Caco-2 (cell line): Measurements from ENCODE around the gene NCOA6. TPM values are rescaled to one million over a fixed set of nuclear protein-coding genes. Genes with fewer than 3 reads are reported as not detected.

Source experiments
- BruUV-seq: library from RNA; stranded (reverse); fragments of 400-500 nt; replicated peaks from 2 replicates; lab custom pipeline; 2021; lab: Mats Ljungman, UMichigan
- CTCF ChIA-PET: fragments of 300-600 bp; sonication (Branson Sonifier 250); formaldehyde crosslinking; loops from one replicate; lab custom pipeline; 2022; ENCODE audit warnings: antibody characterized with exemption; lab: Charles Lee
- POLR2A ChIA-PET: fragments of 300-600 bp; sonication (Branson Sonifier 250); formaldehyde crosslinking; loops from one replicate; lab custom pipeline; 2022; ENCODE audit warnings: antibody characterized with exemption; lab: Charles Lee
- DNase-seq, 2 experiments: peaks; one replicate each; pipeline versions ENCODE4 v3.0.0 to v3.0.0-alpha.2; 2020 to 2022
- H3K27me3 ChIP-seq: replicated peaks from 2 replicates; pipeline ENCODE4 v1.6.0; 2011; ENCODE audit warnings: low read length; ENCODE audit not compliant: control insufficient read depth, insufficient read depth
- H3K36me3 ChIP-seq: 2 replicates; pipeline ENCODE4 v1.5.1; 2011; ENCODE audit warnings: low read length; ENCODE audit not compliant: control insufficient read depth, insufficient read depth
- H3K4me1 ChIP-seq: fragments of 250-450 bp; sonication (Bioruptor Pico); 2 replicates; pipeline ENCODE4 v1.5.1; 2020; ENCODE audit warnings: mild to moderate bottlenecking
- H3K4me3 ChIP-seq: 2 replicates; pipeline ENCODE4 v1.5.1; 2011; ENCODE audit warnings: low read depth, mild to moderate bottlenecking, control low read depth, low read length
- H3K9me3 ChIP-seq: fragments of 250-450 bp; sonication (Bioruptor Pico); 2 replicates; pipeline ENCODE4 v1.5.1; 2020; ENCODE audit warnings: mild to moderate bottlenecking, moderate library complexity
- H3K27ac Mint-ChIP-seq: one replicate; pipeline ENCODE4 v1.8.0; 2022; ENCODE audit warnings: mixed read lengths; ENCODE audit not compliant: unreplicated experiment
- H3K27me3 Mint-ChIP-seq: one replicate; pipeline ENCODE4 v1.8.0; 2022; ENCODE audit warnings: mixed read lengths; ENCODE audit not compliant: insufficient read depth, unreplicated experiment
- H3K36me3 Mint-ChIP-seq: one replicate; pipeline ENCODE4 v1.8.0; 2022; ENCODE audit warnings: mild to moderate bottlenecking, mixed read lengths; ENCODE audit not compliant: insufficient read depth, unreplicated experiment
- H3K4me1 Mint-ChIP-seq: one replicate; pipeline ENCODE4 v1.8.0; 2022; ENCODE audit warnings: low read depth, mixed read lengths; ENCODE audit not compliant: unreplicated experiment
- H3K4me3 Mint-ChIP-seq: one replicate; pipeline ENCODE4 v1.8.0; 2022; ENCODE audit warnings: mild to moderate bottlenecking, moderate library complexity, mixed read lengths; ENCODE audit not compliant: unreplicated experiment
- H3K9me3 Mint-ChIP-seq: one replicate; pipeline ENCODE4 v1.8.0; 2022; ENCODE audit warnings: mixed read lengths; ENCODE audit not compliant: unreplicated experiment
- intact Hi-C: fragments of 100-400 bp; cut with micrococcal nuclease; formaldehyde crosslinking; loops from one replicate; pipeline ENCODE4 v1.10.0; 2022; ENCODE audit not compliant: unreplicated experiment
- total RNA-seq: library from RNA; stranded (reverse); gene quantifications from 2 replicates; pipeline ENCODE4 v1.2.3, GENCODE V29; 2022
- TF ChIP-seq, protein P1 (sequence below), 2 experiments: fragments of 200-600 bp in 1 of 2; IDR thresholded peaks; 1 replicate in 1 of 2; 2 replicates in 1 of 2; pipeline versions ENCODE4 v1.5.1 to v1.8.0; 2011 to 2022; ENCODE audit warnings: antibody characterized with exemption in 1 of 2, control low read depth in 1 of 2, inconsistent platforms in 1 of 2, low read depth in 1 of 2, low read length in 1 of 2, mild to moderate bottlenecking in 1 of 2, moderate library complexity in 1 of 2; ENCODE audit not compliant: insufficient read depth in 1 of 2, severe bottlenecking in 1 of 2, unreplicated experiment in 1 of 2

Gene NCOA6
- total RNA-seq, 1 experiment from 2014 or later = 65.1 TPM

DNA sequence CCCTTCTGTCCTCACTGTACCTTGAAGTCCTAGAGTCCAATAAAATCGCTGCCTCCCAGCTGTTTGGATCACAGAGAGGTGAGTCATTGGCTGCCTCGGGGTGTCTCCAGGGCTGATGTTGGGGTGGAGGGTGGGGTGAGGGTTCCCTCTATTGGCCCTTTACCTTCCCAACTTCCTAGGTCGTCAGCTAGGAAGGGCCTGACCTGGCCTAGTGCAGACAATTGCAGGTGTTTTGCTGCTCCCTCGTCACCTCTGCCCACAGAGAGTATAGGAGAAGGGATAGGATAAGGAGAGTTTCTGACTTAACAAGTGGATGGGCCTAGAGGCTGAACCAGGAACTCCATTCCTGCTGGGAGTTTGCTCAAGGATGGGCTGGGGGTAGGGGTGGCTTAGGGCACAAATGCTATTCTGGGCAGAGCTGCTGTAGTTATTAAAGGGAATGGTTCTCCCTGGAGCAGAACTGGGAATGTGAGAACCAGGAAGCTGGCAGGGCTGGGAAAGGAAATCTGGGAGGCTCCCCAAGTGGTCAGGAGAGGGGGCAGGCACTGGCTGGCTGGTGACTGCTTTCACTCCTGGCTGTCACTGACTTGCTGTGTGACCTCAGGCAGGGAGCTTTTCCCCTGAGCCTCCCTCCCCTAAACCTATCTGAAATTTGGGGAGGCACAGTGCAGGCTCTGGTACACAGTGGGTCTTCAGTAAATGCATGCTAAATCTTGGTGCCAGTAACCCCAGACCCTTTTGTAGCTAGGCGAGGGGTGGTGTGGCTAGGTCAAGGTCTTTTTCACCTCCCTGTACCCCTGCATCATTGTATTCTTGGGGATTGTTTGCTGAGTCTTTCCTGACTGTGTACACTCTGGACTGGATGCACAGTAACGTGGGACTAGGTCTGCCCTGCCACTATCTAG, 119.8 kb downstream of the NCOA6 start:
- no peaks in the 10 kb centered on the region for H3K36me3 ChIP-seq
- no peak overlapping the region for H3K4me3 ChIP-seq
- peaks cover 50% of the 10 kb centered on the region for H3K4me1 Mint-ChIP-seq
- DNase-seq = peak; percentile 63 to 80
- BruUV-seq = no TSS peak
- H3K27me3 ChIP-seq = no peaks in the 10 kb centered on the region
- H3K9me3 Mint-ChIP-seq = no peaks in the 10 kb centered on the region
- H3K9me3 ChIP-seq = no peaks in the 10 kb centered on the region
- ChIA-PET POLR2A (interaction anchor here (0.5 kb wide), 2 partner anchors 168 to 1037 kb away, joined by 3 to 5 read pairs; no protein-coding TSS in a partner anchor), CTCF (interaction anchor here (0.6 to 3.5 kb wide), 7 partner anchors 24 to 393 kb away, joined by 3 to 15 read pairs (median 3); no protein-coding TSS in a partner anchor)
- H3K27me3 Mint-ChIP-seq = peaks cover 3% of the 10 kb centered on the region
- H3K4me3 Mint-ChIP-seq = peak overlapping the region; percentile 99
- H3K36me3 Mint-ChIP-seq = peaks cover 39% of the 10 kb centered on the region
- TF ChIP-seq, protein P1, sequence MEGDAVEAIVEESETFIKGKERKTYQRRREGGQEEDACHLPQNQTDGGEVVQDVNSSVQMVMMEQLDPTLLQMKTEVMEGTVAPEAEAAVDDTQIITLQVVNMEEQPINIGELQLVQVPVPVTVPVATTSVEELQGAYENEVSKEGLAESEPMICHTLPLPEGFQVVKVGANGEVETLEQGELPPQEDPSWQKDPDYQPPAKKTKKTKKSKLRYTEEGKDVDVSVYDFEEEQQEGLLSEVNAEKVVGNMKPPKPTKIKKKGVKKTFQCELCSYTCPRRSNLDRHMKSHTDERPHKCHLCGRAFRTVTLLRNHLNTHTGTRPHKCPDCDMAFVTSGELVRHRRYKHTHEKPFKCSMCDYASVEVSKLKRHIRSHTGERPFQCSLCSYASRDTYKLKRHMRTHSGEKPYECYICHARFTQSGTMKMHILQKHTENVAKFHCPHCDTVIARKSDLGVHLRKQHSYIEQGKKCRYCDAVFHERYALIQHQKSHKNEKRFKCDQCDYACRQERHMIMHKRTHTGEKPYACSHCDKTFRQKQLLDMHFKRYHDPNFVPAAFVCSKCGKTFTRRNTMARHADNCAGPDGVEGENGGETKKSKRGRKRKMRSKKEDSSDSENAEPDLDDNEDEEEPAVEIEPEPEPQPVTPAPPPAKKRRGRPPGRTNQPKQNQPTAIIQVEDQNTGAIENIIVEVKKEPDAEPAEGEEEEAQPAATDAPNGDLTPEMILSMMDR (IDR thresholded peaks at IDR 0.05; ENCODE audit: insufficient read depth in 1 of 2, low read depth in 1 of 2, low read length in 1 of 2, severe bottlenecking in 1 of 2, unreplicated experiment in 1 of 2) = peak in 1 of 2 experiments; percentile 28
- intact Hi-C loops = loop anchor here (2.0 to 5.0 kb wide), 3 partner anchors 62 to 515 kb away; no protein-coding TSS in a partner anchor
- H3K27ac Mint-ChIP-seq = peak overlapping the region; percentile 99
- H3K4me1 ChIP-seq = peaks cover 40% of the 10 kb centered on the region

DNA sequence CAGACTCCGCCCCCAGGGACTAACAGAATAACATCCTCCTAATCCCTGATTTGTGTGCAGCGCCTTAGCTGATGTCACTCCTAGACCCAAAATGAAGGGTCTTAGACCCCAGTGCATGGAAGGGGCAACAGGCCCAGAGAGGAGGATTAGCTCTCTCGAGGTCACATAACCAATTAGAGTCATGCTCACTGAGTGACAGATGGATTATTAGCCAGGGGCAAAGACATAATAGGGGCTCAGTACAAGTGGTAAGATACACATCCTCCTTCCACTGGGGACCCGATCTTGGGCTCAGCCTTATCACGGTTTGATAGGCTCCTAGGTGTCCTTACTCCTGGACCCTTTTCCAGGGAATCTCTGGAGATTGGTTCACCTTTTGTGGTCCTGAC, 120.4 kb downstream of the NCOA6 start:
- no peaks in the 10 kb centered on the region for H3K9me3 Mint-ChIP-seq
- Histone ChIP-seq H3K36me3 (no peaks in the 10 kb centered on the region), H3K4me3 (peak overlapping the region; percentile 48), H3K4me1 (peaks cover 34% of the 10 kb centered on the region), H3K27me3 (no peaks in the 10 kb centered on the region), H3K9me3 (no peaks in the 10 kb centered on the region)
- peak overlapping the region; percentile 99 for H3K27ac Mint-ChIP-seq
- H3K4me1 Mint-ChIP-seq = peaks cover 44% of the 10 kb centered on the region
- intact Hi-C loops = loop anchor here (2.0 to 5.0 kb wide), 3 partner anchors 62 to 514 kb away; no protein-coding TSS in a partner anchor
- peaks cover 3% of the 10 kb centered on the region for H3K27me3 Mint-ChIP-seq
- POLR2A ChIA-PET = interaction anchor here (0.5 kb wide), 2 partner anchors 167 to 1037 kb away, joined by 3 to 5 read pairs; no protein-coding TSS in a partner anchor
- H3K36me3 Mint-ChIP-seq = peaks cover 33% of the 10 kb centered on the region
- TSS peak; percentile 53 for BruUV-seq
- TF ChIP-seq, protein P1 (IDR thresholded peaks at IDR 0.05; ENCODE audit: insufficient read depth in 1 of 2, low read depth in 1 of 2, low read length in 1 of 2, severe bottlenecking in 1 of 2, unreplicated experiment in 1 of 2) = no peak
- DNase-seq = no peak
- CTCF ChIA-PET = interaction anchor here (0.6 to 3.5 kb wide), 6 partner anchors 57 to 392 kb away, joined by 3 to 15 read pairs (median 4); no protein-coding TSS in a partner anchor
- peak overlapping the region; percentile 99 for H3K4me3 Mint-ChIP-seq
